Activated T-cell treated with anti-CD3 and anti-CD28 coated beads for 24 hours (primary cell): ENCODE data around the gene NEGR1.
"Not testable (repeated sequence)": the region's sequence is repeated elsewhere in the genome, so short reads cannot be mapped to it uniquely, and the experiment has no call there.

Experiments used
- DNase-seq: peaks from one replicate; pipeline ENCODE4 v3.0.0-alpha.2; 2020; ENCODE audit warnings: low read depth

Gene NEGR1

DNA sequence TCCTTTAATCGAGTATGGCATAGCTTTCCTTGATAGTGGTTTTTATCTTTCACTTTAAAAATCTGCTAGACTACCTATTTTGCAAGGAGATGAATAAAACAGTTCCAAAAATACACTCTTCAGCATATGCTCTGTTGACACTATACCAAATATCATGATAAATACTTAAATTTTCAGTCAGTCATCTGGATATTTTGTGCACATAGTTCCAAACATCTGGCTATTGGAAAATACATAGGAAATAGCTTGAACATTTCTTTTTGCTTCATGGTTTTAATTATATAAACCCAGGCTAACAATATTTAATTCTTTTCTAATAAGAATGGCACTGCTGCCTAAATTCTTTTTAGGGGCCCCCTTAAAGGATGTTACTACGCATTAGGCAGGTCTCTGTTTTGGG, 342.1 kb downstream of the NEGR1 start:
- DNase-seq: no peak

DNA sequence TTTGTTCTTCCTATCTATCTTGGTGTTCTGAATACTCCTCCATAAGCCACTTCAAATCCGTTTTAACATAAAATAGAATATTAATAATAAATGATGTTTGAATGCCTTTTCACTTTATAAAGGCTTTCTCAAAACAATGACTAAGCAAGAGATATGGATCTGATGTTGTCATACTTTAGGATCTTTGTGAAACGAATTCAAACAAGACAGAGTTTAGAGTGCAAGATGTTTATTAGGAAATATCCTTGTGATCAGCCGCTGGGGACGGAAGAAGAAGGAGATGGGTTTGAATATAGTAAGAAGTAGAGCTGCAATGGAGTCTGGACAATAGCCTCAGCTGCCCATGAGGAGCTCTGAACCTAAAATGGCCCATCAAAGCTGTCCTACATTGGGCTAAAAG, 351.8 kb downstream of the NEGR1 start:
- DNase-seq: no peak

DNA sequence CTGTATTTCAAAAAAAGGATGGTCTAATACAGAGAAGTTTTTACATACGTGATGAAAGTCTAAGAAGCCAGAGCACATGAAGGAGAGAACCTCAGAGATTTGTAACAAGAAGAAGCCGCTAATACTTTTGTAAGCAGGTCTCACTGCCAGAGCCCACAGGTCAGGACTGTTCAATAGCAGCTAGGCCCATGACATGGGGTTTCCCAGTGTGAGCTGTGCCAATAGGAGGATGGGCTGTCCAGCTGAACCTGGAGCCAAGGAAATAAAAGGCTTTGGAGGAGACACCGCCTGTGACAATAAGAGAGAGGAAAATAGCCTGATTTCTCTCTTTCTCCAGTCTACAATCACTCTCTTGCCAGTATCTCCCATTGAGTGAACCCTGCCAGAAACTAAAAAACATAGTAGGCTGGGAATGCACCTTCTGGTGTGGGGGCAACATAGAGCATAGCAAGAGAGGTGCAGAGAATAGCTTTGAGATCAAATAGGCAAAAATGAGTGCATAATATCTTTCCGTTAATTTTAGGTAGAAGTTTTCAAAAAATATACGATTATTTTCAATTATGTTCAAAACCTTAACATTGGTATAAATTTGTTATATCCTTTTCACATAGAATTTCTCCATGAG, 360.3 kb downstream of the NEGR1 start:
- no peak for DNase-seq

DNA sequence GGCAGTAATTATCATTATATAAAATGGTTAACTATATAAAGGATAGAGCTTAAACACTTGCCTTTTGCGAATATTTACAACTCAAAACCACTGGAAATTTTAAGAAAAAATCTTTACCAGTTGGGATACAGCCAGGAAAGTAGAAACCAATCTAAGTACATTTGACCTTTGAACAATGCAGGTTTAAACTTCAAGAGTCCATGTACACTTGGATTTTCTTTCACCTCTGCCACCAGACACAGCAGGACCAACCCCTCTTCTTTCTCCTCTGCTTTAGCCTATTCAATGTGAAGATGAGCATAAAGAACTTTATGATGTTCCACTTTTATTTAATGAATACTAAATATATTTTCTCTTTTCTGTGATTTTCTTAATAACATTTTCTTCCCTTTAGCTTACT, 361.1 kb downstream of the NEGR1 start:
- no peak for DNase-seq

DNA sequence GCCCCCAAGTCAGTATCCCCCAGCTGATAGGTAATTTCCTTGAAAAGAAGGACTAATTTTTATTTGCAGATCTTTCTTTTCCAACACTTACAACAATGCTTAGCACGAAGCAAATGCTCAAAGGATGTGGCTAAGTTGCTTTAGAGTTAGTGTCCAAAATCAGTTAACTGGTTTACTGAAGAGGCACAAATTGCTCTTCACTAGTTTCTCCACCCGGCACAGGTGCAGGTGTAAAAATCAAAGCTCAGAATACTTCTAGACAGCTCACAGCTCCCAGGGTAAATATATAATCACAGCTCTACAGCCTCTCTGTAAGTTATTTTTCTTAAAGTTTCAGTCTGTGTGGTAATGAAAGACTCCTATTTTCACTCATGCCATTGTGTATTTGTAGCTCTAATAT, 361.8 kb downstream of the NEGR1 start:
- no peak for DNase-seq

DNA sequence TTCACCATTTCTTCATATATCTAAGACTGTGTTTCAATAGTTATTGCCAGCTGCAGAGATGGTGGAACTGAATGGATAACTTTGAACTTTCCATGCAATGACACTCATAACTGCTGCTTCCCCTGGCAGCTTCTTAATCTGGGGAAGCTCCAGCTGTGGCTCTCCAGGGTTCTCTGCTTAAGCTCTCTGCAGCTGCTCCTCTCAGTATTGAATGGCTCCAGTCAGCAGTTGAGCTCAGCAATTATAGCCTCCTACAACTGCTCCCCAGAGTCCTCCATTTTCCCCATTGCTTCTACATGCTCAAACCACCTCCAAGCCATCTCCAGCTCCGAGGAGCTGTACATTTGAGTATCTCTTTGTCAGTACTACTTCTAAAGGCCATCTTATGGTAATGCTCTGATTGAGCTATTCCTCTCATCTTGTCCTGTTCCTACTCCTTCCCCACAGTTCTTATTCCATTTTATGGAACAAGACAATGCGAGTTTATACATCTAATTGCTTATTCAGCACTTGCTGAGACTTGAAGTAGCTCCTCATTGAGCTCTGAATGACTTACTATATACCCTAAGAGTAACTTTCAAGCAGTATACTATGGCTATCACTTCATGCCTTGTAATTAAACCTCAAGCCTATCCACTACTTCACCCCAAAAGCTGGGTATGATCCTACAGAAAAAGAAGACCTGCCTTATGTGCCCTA, 362.4 kb downstream of the NEGR1 start:
- no peak for DNase-seq

DNA sequence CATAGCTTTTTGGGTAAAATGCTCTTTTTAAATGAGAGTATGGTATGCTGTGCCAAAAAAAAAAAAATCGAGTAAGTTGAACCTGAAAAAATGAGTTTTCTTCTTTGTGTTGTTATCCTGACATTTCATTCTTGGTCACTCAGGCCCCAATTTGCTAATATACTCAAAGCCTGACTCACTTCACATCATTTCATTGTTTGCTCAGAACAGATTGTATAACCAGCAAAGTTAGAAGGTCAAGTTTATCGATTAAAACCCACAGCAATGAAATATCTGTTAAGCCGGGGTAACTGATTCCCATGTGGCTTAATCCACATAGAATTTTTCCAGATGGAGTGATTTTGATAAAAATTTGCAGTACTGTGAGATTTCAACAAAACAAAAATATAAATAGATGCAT, 363.7 kb downstream of the NEGR1 start:
- no peak for DNase-seq

DNA sequence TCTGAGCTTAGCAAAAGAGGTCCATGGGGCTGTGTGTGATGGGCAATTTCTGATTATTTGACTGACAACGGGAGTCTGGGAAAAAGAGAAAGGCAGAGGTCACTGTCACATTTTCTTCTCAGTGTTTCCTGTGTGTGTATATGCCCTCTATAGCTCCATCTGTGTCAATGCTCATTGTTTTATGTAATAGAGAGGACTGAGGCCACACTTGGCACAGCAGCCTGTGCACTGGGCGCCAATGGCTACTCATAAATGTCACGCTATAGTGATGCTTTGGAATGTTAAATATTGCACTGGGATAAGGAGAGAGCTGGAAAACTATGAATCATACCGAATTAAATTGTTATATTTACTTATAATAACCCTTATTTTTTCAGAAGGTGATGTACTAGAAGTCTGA, 365.4 kb downstream of the NEGR1 start:
- DNase-seq: no peak

DNA sequence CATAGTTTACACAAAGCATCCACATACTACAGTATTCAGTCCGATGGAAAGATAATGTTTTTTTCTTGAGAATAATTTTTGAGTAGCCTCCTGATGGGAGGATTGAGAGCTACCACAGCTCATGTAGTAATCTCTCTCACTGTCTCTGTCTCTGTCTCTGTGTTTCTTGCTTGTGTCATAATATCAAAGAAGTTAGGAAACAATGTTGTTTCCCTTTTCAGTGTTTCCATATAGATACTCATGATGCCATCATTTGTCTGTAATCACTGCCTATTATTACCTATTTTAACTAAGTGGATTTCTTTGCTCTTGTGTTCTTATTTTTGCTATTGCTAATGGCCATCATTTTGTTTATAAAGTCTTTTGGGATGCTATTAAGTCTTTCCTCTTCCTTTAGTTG, 367.7 kb downstream of the NEGR1 start:
- no peak for DNase-seq

DNA sequence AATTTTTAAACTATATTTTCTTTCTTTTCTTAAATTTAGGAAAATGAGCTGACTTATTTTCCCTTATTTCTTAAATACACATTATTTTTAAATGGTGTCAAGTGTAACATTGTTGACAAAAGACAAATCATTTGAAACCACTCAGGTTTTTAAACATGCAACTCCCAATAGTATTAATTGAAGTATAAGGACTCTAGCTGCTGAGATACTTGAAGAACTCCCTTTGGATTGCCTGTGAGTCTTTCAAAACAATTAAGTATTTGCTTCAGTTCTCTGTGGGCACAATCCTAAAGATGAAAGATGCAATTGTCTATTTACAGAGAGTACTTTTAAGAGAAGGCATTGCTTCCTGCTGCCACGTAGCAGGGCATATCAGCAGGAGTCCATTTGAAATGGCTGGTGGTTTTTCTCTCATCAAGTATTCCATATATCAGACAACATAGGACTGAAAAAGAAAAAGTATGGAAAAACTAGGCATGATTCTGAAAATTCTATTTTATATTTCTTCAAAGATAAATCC, 373.4 kb downstream of the NEGR1 start:
- DNase-seq: no peak

DNA sequence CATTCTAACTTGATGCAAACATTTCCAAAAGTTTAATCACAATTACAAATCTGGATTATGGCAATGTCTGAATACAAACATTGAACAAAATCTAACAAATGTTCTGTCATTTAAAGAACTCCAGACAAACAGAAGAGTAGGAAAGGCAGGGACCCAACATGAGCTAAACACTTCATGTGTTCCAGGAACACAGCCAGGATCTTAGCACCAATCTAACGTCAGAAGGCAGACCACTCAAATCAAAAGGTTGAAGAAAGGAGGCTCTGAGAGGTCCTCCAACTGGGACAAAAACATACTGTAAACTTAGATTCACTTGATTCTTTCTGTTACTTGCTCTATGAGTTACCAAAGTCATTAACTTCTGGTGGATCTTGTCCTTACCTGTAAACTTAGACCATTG, 374.0 kb downstream of the NEGR1 start:
- DNase-seq: no peak

DNA sequence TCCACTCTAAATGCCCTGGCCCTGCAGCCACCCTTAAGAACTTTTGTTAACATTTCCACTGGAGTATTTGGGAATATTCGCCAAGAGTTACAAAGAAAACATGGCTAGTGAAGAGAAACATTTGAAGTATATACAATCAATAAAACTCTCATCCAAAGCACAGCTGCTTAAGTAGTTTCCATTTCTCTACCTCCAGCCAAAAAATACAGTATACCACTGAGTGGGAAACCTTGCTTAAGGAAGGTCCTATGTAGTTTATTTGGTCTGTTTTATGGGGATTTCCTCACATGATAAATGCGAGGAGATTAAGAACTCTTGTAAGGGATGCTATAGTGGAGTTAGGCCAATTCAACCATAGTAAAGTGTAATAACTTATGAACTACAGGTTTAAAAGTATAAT, 382.5 kb downstream of the NEGR1 start:
- no peak for DNase-seq

DNA sequence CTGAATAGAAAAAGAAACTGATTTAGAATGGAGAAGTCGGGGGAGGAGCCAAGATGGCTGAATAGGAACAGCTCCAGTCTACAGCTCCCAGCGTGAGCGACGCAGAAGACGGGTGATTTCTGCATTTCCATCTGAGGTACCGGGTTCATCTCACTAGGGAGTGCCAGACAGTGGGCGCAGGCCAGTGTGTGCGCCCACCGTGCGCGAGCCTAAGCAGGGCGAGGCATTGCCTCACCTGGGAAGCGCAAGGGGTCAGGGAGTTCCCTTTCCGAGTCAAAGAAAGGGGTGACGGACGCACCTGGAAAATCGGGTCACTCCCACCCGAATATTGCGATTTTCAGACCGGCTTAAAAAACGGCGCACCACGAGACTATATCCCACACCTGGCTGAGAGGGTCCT, 394.2 kb downstream of the NEGR1 start:
- DNase-seq: not testable (repeated sequence)

DNA sequence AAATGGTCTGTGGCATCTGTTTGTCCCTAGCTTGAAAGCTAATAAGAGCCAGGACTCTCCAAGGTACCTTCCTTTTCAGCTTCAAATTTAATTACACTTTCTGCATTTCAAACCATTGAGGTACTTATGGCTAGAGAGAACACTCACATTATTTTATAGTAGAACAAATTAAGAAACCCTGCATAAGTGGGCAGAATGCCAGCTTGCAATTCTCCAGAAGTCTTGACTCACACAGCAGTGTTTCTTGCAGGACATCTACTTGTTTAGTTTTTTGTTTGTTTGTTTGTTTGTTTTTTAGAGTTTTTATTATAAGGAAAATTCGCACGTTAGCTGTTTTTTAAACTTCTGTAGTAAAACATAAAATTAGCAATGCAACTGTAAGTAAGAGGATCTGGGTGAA, 397.2 kb downstream of the NEGR1 start:
- DNase-seq: no peak

DNA sequence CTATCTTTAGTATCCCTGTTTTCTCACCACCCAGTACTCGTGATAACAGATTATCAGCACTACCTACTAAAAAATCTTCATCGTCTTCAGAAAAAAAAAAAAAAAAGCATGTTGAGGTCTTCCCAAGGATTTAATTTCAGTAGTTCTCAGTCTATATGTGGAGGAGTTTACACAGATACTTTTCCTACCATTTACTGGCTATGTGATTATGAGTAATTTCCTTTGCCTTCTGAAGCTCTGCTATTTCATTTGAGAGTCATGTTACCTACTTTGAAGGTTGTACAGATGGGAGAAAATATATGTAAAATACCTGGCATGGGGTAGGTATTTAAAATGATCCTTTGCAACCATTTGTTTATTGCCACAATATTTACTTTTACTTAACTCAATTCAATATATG, 399.7 kb downstream of the NEGR1 start:
- DNase-seq: no peak

DNA sequence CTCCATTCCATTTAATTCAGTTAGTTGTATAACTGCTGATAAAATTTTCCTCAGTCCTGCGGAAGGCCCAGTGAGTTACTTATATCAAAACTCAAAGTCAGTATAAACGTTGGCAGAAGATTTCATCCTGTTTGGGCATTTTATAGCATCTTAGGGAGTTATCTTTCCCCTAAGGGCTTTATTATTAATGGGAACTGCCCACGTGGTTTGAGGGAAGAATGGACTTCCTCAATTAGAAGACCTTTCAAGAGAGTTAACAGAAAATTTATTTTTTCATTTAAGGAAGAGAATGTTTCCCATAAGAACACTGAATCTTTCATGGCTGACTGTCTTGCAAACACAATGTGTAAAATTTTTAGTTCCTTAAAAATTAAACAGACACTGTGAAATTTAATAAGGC, 400.1 kb downstream of the NEGR1 start:
- no peak for DNase-seq

DNA sequence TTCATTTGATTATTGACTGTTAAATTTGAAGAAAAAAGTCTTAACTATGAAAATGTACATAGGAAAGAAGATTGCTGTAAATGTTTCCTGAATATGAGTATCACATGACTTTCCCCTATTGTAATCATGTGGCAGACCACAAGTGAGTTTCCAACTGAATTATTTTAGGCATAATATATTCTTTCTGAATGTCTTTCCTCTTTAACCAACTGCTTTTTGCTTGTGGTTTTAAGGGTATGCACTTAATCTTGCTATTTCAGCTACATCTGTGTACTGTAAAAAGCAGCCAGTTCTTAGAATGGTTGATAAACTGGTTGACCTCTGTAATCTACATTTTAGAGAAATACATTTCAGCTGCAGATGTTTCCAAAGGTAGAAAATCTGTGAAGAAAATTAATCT, 400.7 kb downstream of the NEGR1 start:
- no peak for DNase-seq

DNA sequence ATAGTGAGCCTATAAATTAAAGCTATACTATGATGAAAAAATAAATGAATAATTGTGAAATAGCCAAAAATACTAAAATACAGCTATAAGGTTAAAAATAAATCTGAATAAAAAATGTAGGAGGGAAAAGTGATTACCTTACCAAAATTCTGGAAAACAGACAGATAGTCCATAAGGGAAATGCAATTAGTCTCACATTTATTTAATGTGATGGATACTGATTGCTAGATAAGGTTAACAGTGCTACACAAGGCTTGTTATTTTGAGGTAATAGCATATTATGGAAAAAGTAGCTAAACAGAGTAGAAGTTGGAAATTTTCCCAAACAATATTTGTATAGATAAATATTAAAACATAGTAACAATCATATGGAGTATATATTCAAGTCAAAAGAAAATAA, 413.0 kb downstream of the NEGR1 start:
- DNase-seq: no peak

DNA sequence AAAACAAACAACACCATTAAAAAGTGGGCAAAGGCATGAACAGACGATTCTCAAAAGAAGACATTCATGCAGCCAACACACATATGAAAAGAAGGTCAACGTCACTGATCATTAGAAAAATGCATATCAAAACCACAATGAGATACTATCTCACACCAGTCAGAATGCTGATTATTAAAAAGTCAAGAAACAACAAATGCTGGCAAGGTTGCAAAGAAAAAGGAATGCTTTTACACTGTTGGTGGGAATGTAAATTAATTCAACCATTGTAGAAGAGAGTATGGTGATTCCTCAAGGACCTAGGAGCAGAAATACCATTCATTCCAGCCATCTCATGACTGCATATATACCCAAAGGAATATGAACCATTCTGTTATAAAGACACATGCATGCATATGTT, 419.6 kb downstream of the NEGR1 start:
- no peak for DNase-seq

DNA sequence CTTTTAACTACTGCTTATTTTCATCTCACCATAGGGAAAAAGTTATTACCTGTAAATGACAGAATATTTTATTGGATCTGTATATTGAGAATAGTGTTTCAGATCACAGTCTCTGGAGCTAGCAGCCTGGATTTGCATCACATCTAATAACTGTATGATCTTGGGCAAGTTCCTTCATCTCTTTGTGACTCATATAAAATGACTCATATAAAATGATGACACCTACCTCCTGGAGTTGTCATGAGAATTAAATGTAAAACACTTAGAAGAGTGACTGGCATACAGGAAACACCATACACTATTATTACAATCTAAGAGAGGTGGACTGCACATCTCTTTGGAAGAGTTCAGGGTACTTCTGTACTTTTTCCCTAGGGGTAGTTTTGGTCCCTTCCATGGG, 421.3 kb downstream of the NEGR1 start:
- DNase-seq: no peak

DNA sequence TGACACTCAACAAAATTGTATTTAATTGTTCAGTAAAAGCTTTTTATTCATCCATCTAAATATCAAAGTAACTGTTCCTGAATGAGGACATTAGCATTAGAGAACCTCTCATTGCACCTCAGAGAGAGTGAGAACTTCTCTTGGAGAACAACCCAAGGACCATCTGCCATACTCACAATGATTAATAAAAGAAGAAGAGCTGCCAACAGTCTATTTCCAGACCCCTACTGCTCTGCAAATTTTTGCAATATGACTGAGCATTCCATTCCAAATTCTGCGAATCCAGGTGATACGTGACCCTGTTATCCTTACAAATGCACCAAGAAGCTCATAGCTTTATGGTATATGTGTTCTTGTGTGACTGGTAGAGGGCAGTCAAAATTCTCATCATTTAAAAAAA, 422.5 kb downstream of the NEGR1 start:
- no peak for DNase-seq

DNA sequence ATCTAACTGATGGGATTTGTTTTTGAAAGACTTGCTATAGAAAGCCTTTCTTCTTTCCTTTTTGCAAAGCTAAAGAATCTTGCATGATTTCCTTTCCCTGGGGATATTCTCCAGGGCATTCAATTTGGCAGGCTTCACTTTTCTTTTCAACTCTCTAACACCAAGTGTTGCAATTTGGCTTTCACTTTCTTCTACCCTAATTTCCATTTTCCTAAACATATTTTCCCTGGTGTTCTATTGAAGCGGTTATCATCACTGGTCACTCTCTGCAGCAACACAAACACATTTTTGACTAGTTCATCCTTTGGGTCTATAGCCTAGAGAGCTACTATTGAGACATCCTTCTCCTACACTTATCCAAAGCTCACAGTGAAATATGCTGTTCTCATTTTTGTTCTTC, 424.5 kb downstream of the NEGR1 start:
- no peak for DNase-seq

DNA sequence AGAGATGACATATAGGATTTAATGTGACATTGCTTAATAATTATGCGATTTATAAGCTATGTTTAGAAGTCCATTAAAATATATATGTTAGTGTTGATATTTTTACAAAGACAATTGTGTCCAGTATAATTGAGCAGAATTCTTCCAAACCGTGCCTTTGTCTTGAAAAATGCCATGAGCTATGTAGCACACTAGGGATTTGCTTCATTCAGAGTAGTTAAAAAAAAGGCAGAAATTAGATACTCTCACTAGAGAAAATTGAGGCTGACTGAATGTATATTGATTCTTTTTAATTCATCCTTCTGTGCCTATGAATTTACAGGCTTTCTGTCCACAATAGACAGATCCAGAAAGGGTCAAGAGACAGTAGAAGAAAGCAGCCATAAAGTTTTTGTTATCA, 429.0 kb downstream of the NEGR1 start:
- DNase-seq: no peak

DNA sequence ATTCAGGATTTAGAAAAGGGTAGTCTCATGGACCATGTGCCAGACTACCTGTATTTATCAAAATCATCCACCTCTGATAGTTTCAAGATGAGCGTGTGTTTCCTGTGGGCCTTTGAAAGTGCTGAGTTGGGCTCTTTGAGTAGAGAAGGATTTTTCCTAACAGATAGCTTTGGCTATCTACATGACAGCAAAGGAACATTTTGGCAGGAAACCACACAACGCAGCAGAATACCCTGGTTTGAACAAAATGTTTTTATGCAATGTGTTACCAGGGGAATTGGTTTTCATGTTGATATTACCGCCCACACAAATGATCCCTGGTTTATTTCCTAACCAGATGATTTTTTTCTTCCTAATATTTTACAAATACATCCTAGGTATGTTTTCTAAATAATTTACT, 431.4 kb downstream of the NEGR1 start:
- DNase-seq: no peak
